LoVo (cell line): ENCODE results near the gene ANKRD30B.
"Not testable (repeated sequence)": the region's sequence is repeated elsewhere in the genome, so short reads cannot be mapped to it uniquely, and the experiment has no call there.

ENCODE experiments used
- DNase-seq: peaks from one replicate; pipeline ENCODE4 v3.0.0-alpha.2; 2016; ENCODE audit warnings: low spot score

The ANKRD30B gene

DNA sequence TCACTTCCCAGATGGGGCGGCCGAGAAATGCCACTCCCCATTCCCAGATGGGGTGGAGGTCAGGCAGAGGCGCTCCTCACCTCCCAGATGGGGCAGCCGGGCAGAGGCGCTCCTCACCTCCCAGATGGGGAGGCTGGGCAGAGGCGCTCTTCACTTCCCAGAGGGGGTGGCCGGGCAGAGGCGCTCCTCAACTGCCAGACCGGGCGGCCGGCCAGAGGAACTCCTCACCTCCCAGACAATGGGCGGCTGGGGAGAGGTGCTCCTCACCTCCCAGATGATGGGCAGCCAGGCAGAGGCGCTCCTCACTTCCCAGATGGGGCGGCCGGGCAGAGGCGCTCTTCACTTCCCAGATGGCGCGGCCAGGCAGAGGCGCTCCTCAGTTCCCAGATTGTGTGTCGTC lies 108.3 kb downstream of the ANKRD30B start:
- not testable (repeated sequence) for DNase-seq

DNA sequence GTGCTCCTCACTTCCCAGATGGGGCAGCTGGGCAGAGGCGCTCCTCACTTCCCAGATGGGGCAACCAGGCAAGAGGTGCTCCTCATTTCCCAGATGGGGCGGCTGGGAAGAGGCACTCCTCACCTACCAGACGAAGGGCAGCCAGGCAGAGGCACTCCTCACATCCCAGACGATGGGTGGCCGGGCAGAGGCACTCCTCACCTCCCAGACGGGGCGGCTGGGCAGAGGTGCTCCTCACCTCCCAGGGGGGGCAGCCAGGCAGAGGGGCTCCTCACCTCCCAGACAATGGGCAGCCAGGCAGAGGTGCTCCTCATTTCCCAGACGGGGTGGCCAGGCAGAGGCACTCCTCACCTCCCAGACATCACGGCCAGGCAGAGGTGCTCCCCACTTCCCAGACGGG lies 110.5 kb downstream of the ANKRD30B start:
- DNase-seq, result not testable (repeated sequence)

DNA sequence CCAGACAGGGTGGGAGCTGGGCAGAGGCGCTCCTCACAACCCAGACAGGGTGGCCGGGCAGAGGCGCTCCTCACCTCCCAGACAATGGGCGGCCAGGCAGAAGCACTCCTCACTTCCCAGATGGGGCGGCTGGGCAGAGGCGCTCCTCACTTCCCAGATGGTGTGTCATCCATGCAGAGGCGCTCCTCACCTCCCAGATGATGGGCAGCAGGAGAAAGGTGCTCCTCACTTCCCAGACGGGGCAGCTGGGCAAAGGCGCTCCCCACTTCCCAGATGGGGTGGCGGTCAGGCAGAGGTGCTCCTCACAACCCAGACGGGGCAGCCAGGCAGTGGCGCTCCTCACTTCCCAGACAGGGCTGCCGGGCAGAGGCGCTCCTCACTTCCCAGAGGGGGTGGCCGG lies 112.0 kb downstream of the ANKRD30B start:
- DNase-seq, result not testable (repeated sequence)

DNA sequence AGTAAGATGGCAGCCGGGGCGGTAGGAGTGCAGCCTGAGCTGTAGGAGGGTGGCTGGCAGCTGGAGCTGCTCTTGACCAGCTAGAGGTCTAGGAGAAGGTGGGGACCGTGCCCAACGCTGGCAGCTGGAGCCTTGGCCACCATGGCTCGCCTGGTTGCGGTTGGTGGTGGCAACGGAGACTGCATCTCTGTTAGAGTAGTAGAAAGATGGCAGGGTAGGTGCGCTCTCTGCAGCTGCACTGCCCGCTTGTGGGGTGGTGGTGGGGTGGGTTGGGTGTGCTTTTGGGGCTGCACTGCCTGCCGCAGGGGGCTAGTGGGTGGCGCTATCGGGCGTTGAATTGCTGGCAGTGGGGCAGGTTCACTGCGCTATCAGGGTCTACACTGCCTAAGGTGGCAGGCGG lies 118.5 kb downstream of the ANKRD30B start:
- not testable (repeated sequence) for DNase-seq

DNA sequence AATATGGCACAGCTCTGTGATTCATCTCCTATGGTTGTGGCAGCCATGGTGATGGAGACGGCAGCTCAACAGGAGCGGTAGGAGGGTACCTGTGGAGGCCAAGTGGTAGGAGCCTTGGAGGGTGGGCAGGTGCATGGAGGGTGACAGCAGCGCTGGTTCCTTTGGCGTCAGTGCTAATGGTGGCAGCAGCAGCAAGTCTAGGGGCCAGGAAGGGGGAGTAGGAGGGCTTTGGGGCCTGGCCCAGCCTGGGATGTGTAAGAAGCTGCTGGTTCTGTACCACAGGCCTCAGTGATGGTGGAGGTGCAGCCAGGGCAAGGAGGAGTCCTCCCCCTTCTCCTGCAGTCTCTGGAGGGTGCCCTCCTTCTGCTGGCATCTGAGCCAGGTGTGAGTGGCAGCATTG lies 120.0 kb downstream of the ANKRD30B start:
- DNase-seq, result not testable (repeated sequence)

DNA sequence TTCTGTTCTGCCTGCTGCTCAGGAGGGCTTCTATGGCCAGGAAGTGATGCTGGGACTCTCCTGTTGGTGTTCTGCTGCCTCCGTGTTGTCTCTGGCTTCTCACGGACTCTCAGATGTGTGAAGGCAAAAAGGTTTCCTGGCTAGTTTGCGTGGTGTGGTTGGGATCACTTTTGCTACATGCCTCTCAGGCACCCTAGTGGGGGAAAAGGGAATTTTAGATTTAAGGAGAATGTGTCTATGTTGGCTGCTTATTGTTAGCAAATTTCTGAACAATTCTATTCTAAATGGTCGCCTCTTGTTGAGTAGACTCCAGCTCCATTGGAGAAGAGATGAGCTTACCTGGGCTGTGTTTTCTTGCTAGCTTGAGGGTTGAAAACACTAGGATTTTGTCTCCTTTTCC lies 120.9 kb downstream of the ANKRD30B start:
- not testable (repeated sequence) for DNase-seq

DNA sequence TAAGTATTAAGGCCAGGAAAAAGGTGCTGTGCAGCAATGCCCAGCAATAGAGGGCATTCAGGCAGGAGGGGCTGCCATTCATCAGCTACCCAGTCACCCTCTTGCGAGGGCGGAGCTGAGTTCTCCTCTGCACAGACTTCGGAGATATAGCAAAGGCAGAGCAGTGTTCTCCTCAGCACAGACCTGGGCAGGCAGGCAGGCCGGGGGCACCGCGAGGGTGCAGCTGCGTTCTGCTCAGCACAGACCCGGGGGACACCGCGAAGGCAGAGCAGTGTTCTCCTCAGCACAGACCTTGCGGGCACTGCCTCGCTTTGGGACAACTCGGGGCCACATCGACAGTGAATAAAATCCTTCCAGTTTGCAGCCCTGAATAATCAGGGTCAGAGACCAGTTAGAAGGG lies 130.9 kb downstream of the ANKRD30B start:
- DNase-seq, result not testable (repeated sequence)

DNA sequence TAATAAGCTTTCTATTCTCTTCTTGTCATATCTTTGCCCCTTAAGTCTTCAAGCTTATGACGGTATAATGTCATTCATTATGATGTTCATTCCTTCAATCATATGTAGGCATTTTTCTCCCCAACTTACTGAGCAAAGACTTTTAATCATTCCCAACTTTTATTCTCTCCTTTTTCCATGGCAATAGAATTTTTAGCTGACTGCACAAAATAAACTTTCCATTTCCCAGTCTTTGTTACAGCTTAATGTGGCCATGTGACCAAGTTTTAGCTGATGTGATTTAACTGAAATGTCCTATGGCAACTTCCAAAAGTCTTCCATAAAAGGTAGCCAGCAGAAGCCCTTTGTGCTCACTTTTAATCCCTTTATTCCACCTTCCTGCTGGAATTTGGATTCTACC lies 152.5 kb downstream of the ANKRD30B start:
- no peak for DNase-seq
